Forelimb muscle (tissue), 1 donor: ENCODE measurements around the gene LMF1. TPM values are rescaled to one million over a fixed set of nuclear protein-coding genes. Genes with fewer than 3 reads are reported as not detected.

Experiments
- DNase-seq: peaks from one replicate; pipeline ENCODE4 v3.0.0-alpha.2; 2013; ENCODE audit warnings: low read depth
- polyA plus RNA-seq: library from polyadenylated mRNA; unstranded; fragments of 120-200 nt; gene quantifications from one replicate; pipeline ENCODE4 v1.2.1, GENCODE V29; 2013; ENCODE audit not compliant: insufficient read length

Gene LMF1
- polyA plus RNA-seq, 1 donor = 9.4 TPM

- no peak for DNase-seq
These were observed 57.8 kb downstream of the LMF1 start for GRCh38 chr16:912684-913613.

- no peak for DNase-seq
These were observed 58.5 kb downstream of the LMF1 start for GRCh38 chr16:912322-912683.

DNA sequence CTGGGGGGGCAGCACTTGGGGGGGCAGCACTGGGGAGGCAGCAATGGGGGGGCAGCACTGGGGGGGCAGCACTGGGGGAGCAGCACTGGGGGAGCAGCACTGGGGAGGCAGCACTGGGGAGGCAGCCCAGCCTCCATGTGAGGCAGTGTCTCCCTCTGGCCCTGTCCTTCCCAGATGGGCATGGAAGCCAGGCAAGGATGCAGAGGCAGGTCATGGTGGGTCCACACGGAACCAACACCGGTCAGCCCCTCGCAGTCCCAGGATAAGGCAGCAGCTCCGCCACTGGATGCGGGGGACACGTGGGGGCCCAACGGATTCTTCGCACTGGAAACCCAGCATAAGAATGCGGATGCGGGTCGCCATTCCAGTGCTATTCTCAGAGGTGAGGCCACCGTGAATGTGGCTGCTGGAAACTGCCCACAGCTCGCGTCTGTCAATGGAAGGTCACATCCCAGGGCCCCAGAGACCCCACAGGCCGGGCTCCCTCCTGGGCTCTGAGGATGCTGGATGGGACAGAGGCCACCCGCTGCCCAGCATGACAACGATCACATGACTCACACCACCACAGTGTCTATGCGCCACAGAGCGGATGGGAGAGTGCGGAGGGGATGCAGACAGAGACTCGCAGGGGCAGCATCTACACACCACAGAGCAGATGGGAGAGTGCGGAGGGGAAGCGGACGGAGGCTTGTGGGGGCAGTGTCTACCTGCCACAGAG, 59.0 kb downstream of the LMF1 start:
- DNase-seq = no peak

GRCh38 chr16:911101-911500, 59.7 kb downstream of the LMF1 start:
- no peak for DNase-seq

DNA sequence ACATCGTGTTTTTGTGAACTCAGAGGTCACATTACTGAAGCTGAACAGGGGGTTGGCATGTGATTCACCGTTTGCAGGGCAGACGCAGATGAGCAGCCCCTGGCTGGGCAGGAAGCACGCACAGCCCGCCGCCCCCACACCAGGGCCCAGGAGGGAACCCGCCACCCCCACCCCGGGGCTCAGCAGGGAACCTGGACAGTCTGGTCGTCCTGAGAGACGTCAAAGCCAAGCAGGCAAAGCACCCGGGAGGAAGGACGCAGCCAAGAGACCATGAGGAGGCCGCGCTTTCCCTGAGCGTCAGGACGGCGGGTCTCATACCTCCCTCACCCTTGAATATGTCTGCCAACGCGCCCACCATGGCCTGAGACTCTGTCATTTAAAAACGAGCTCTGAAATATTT, 60.6 kb downstream of the LMF1 start:
- DNase-seq = no peak

DNA sequence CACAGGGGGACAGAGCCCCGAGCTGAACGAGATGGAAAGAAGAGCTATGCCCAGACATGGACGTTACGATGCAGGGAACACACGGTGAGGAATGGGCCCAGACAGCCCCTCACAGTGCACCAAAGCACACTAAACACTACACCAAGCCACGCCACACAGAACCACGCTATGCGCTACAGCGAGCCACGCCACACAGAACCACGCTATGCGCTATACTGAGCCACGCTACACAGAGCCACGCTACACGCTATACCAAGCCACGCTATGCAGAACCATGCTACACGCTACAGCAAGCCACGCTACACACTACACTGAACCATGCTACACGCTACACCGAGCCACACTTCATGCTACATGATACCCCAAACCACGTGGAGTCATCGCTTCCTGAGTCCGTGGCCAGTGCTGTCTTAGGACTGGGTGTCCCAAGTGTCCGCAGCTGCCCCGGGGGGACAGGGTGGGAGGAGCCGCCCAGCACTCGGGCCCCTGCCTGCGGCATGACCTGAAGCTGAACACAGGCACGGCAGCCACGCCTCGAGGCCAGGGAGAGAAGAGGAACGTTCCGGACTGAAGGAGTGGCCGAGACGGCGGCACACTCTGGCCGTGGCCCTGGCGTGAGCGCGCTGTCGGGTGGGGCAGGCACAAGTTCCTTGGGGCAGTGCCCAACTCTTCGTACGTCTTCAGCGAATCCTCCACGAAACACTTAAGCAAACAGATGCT, 61.3 kb downstream of the LMF1 start:
- DNase-seq = no peak

- DNase-seq = no peak
These were observed 62.1 kb downstream of the LMF1 start for GRCh38 chr16:908526-909155.

GRCh38 chr16:907842-908241, 62.9 kb downstream of the LMF1 start:
- no peak for DNase-seq

GRCh38 chr16:907361-907760, 63.4 kb downstream of the LMF1 start:
- DNase-seq = no peak

GRCh38 chr16:906296-906695, 64.5 kb downstream of the LMF1 start:
- no peak for DNase-seq

DNA sequence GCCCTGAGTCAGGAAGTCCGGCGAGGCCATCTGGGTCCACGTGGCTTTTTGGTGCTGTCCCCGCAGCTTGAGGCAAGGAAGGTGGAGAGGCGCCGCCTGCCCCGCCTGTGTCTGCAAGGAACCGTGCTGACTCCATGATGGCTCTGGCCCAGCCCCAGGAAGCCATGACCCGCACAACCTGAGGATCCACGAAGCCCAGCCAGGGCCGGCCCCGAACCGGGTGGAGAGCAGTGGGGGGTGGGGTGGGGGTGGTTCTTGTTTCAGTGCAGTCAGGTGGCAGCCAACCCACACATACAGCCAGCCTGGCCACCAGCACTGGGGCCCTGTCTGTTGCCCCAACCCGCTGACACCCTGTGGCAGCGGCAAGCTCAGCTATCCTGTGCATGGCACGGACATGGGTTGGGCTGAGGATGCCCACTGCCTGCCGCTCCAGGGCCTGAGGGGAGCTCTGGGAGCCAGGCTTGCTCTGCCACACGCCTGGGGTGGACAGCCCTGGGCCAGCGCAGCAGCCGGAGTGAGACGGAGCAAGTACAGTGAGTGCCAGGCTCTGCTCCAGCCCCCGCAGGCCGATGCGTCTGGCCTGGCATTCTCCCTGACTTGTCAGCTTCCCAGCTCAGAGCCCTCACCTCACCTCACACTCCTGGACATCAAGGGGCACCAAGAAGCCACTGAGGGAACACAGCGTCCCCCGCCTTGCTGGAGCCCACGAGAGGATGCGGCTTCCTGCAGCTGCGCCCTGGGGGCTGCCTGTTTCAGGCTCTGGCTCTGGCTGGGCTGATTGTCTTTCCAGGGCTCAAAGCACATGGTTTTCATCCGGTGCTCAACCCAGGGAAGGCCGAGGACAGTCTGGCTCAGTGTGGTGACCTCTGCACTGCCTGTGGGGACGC, 68.8 kb downstream of the LMF1 start:
- DNase-seq = no peak

GRCh38 chr16:901149-901548, 69.6 kb downstream of the LMF1 start:
- DNase-seq = no peak

DNA sequence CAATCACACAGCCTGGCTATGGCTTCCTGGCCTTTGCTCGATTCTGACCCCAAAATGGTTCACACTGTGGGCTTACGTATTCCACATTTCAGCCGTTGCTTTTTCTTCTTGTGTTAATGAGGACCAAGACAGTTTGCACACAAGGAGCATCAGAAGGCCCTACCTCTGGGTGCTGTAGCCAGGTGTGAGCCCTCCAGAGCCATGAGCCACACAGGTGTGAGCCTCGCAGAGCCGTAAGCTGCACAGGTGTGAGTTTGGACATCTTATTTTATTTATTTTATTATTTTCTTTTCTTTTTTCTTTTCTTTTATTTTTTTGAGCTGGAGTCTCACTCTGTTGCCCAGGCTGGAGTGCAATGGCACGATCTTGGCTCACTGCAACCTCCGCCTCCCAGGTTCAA, 70.6 kb downstream of the LMF1 start:
- DNase-seq = no peak

- DNase-seq = no peak
These were observed 71.1 kb downstream of the LMF1 start for GRCh38 chr16:899683-900060.

- DNase-seq = no peak
These were observed 71.8 kb downstream of the LMF1 start for GRCh38 chr16:898761-899682.

GRCh38 chr16:898216-898615, 72.6 kb downstream of the LMF1 start:
- DNase-seq = no peak

- no peak for DNase-seq
These were observed 73.1 kb downstream of the LMF1 start for GRCh38 chr16:897701-898100.

GRCh38 chr16:897200-897543, 73.6 kb downstream of the LMF1 start:
- DNase-seq = no peak

DNA sequence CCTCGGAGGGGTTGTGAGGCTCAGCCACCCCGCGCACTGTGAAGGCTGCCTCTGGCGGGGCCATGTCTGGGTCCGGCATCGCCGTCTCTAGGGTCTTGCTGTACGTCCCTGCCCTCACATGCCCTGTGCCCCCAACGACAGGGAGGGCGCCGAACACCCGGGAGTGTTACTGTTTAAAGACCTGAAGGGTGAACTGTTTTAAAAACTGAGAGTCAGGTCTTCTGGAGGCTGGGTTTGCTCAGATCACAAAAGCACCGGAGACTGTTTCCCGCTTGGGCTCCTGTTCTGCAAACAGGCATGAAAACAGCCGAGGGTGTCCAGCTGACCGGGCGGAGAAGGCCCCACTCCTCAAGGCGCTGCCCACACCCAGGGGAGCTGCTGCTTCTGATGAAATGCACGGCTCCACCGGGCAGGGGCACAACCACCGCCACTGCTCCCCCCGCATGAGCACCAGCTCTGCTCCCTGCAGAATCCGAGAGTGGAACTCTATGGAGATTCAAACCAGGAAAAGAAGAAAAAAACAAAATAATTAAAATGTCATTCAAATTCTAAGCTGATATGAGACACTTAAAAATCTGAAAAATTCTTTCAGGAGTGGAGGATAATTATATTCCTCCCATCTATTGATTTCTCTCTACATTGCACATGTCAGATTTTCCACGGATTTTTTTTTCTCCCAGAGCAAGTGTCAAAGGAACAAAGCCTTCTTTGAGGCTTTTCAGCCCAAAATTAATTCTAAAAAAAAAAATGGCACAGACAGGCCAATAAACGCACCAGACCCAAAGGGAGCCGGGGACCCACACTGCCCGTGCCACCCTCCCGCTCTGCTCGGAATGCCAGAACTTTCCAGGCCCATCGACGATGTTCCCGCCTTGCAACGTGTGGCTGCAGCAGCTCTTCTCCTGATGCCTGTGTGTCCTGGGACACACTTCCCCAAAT, 74.3 kb downstream of the LMF1 start:
- no peak for DNase-seq
